SH-SY5Y (cell line): ENCODE data around the gene TPSD1.

Source experiments
- GATA2 ChIP-seq: IDR thresholded peaks from 2 replicates; pipeline ENCODE4 v1.6.1; 2011; ENCODE audit warnings: mild to moderate bottlenecking, low read depth, low read length
- GATA3 ChIP-seq: IDR thresholded peaks from 2 replicates; pipeline ENCODE4 v1.6.1; 2011; ENCODE audit warnings: low read depth, mild to moderate bottlenecking, low read length, moderate library complexity

GRCh38 chr16:1299868-1300203 is 44.0 kb downstream of the TPSD1 start:
- TF ChIP-seq GATA2 (no peak), GATA3 (no peak)
